HepG2 (cell line): ENCODE data around the gene COX4I1. TPM values are rescaled to one million over a fixed set of nuclear protein-coding genes. Genes with fewer than 3 reads are reported as not detected.

Experiments
- FLYWCH1 ChIP-seq: sonication (generic); formaldehyde crosslinking; IDR thresholded peaks from 2 replicates; pipeline ENCODE4 v1.8.1; 2023; ENCODE audit warnings: mild to moderate bottlenecking, missing genetic modification reagents
- GMEB1 ChIP-seq: sonication (generic); formaldehyde crosslinking; IDR thresholded peaks from 2 replicates; pipeline ENCODE4 v1.5.1; 2020; ENCODE audit warnings: missing genetic modification reagents, mild to moderate bottlenecking, borderline replicate concordance
- GTF3A ChIP-seq: sonication (generic); formaldehyde crosslinking; conservative IDR thresholded peaks from 2 replicates; pipeline ENCODE4 v1.4.0; 2020; ENCODE audit warnings: mild to moderate bottlenecking, missing genetic modification reagents
- HDAC6 ChIP-seq: fragments of 200-600 bp; sonication (generic); IDR thresholded peaks from 2 replicates; pipeline ENCODE4 v1.7.0; 2017; ENCODE audit warnings: mild to moderate bottlenecking, antibody characterized with exemption, low read length, low read depth
- HMG20B ChIP-seq: conservative IDR thresholded peaks from 2 replicates; pipeline ENCODE4 v1.6.1; 2016; ENCODE audit warnings: missing genetic modification reagents, missing compliant biosample characterization
- KLF6 ChIP-seq: IDR thresholded peaks from 2 replicates; pipeline ENCODE4 v1.8.0; 2016; ENCODE audit warnings: missing biosample characterization, missing genetic modification reagents
- KMT2A ChIP-seq: sonication (generic); formaldehyde crosslinking; IDR thresholded peaks from 2 replicates; pipeline ENCODE4 v1.4.0; 2020; ENCODE audit warnings: missing genetic modification reagents
- NKX3-1 ChIP-seq: sonication (generic); formaldehyde crosslinking; IDR thresholded peaks from 2 replicates; pipeline ENCODE4 v1.5.0; 2020; ENCODE audit warnings: missing genetic modification reagents
- RARA ChIP-seq: IDR thresholded peaks from 2 replicates; pipeline ENCODE4 v1.6.1; 2016; ENCODE audit warnings: missing genetic modification reagents, missing compliant biosample characterization
- RXRB ChIP-seq: IDR thresholded peaks from 2 replicates; pipeline ENCODE4 v1.6.1; 2016; ENCODE audit warnings: borderline replicate concordance, missing genetic modification reagents, missing compliant biosample characterization
- SALL1 ChIP-seq: sonication (generic); formaldehyde crosslinking; IDR thresholded peaks from 2 replicates; pipeline ENCODE4 v1.8.0; 2022; ENCODE audit warnings: mild to moderate bottlenecking, missing genetic modification reagents
- SIX1 ChIP-seq: sonication (generic); formaldehyde crosslinking; IDR thresholded peaks from 2 replicates; pipeline ENCODE4 v1.4.0; 2020; ENCODE audit warnings: missing genetic modification reagents, borderline replicate concordance
- SMYD3 ChIP-seq: sonication (generic); formaldehyde crosslinking; IDR thresholded peaks from 2 replicates; pipeline ENCODE4 v1.8.1; 2023; ENCODE audit warnings: mild to moderate bottlenecking, missing genetic modification reagents
- TCF7L2 ChIP-seq: IDR thresholded peaks from 2 replicates; pipeline ENCODE4 v1.6.1; 2011; ENCODE audit warnings: mild to moderate bottlenecking, low read depth, low read length, moderate library complexity
- WIZ ChIP-seq: sonication (generic); formaldehyde crosslinking; IDR thresholded peaks from 2 replicates; pipeline ENCODE4 v1.5.1; 2020; ENCODE audit warnings: mild to moderate bottlenecking, missing genetic modification reagents
- ZFP37 ChIP-seq: sonication (generic); formaldehyde crosslinking; IDR thresholded peaks from 2 replicates; pipeline ENCODE4 v1.4.0; 2020; ENCODE audit warnings: missing genetic modification reagents, borderline replicate concordance
- ZNF101 ChIP-seq: sonication (generic); formaldehyde crosslinking; IDR thresholded peaks from 2 replicates; pipeline ENCODE4 v1.4.0; 2020; ENCODE audit warnings: mild to moderate bottlenecking, low read depth, missing genetic modification reagents, borderline replicate concordance
- ZNF232 ChIP-seq: sonication (generic); formaldehyde crosslinking; IDR thresholded peaks from 2 replicates; pipeline ENCODE4 v1.4.0; 2020; ENCODE audit warnings: missing genetic modification reagents, borderline replicate concordance
- ZNF251 ChIP-seq: sonication (generic); formaldehyde crosslinking; IDR thresholded peaks from 2 replicates; pipeline ENCODE4 v1.9.0; 2021; ENCODE audit warnings: mild to moderate bottlenecking, missing genetic modification reagents
- ZNF292 ChIP-seq: sonication (generic); formaldehyde crosslinking; IDR thresholded peaks from 2 replicates; pipeline ENCODE4 v1.8.1; 2022; ENCODE audit warnings: mild to moderate bottlenecking, low read depth, missing genetic modification reagents, borderline replicate concordance
- ZNF30 ChIP-seq: sonication (generic); formaldehyde crosslinking; IDR thresholded peaks from 2 replicates; pipeline ENCODE4 v1.5.0; 2020; ENCODE audit warnings: mild to moderate bottlenecking, missing genetic modification reagents
- ZNF432 ChIP-seq: sonication (generic); formaldehyde crosslinking; IDR thresholded peaks from 2 replicates; pipeline ENCODE4 v1.5.0; 2020; ENCODE audit warnings: missing genetic modification reagents, mild to moderate bottlenecking, borderline replicate concordance
- ZNF512B ChIP-seq: sonication (generic); formaldehyde crosslinking; IDR thresholded peaks from 2 replicates; pipeline ENCODE4 v1.5.1; 2020; ENCODE audit warnings: missing genetic modification reagents, mild to moderate bottlenecking, borderline replicate concordance
- ZNF574 ChIP-seq: sonication (generic); formaldehyde crosslinking; IDR thresholded peaks from 2 replicates; pipeline ENCODE4 v1.4.0; 2020; ENCODE audit warnings: missing genetic modification reagents
- ZNF619 ChIP-seq: sonication (generic); formaldehyde crosslinking; IDR thresholded peaks from 2 replicates; pipeline ENCODE4 v1.4.0; 2020; ENCODE audit warnings: mild to moderate bottlenecking, missing genetic modification reagents
- polyA plus RNA-seq, 8 experiments: library from polyadenylated mRNA; depleted of rRNA in 3 of 8; stranded (reverse) in 7 of 8; unstranded in 1 of 8; fragments of >200 nt; fragmentation: Illumina TruSeq in 4 of 8; extraction: Trizol in 4 of 8; gene quantifications; 2 replicates each; pipeline versions ENCODE4 v1.2.1 to v1.2.3, GENCODE V29; 2011 to 2016; ENCODE audit warnings: low read depth in 4 of 8, missing spikeins in 1 of 8, mixed read lengths in 1 of 8; ENCODE audit not compliant: insufficient read depth in 1 of 8
- total RNA-seq, 5 experiments: library from RNA; depleted of rRNA; stranded (reverse); fragments of >200 nt; fragmentation: Illumina TruSeq; extraction: Trizol; gene quantifications; 2 replicates each; pipeline ENCODE4 v1.2.3, GENCODE V29; 2016; ENCODE audit warnings: low read depth in 1 of 5

The COX4I1 gene
- total and polyA plus RNA-seq, 2 of the 13 experiments (the other 11 are each of a cell fraction or from before 2014, with no cell fraction given) = 658 to 902 TPM

DNA sequence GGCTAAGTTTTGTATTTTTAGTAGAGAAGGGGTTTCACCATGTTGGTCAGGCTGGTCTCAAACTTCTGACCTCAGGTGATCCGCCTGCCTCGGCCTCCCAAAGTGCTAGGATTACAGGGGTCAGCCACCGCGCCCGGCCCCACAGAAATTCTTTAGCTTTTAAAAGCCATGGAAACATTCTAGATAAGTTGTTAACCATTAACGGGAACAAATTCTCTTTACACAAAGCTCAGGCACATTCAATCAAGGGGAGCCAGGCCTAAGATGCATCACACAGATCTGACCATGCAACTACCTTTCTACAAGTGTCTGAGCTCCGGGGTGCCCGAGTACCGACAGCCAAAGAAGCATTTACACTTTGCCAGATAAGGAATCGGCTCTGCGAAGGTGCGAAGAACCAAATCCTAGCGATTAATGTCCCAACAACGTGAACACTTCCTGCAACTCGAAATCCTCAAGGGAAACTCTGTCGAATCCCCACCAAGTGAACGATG lies 1.2 kb upstream of the COX4I1 start (continued):
- TF ChIP-seq ZNF512B (no peak), GTF3A (CRISPR knock-in tag) (no peak), HDAC6 (no peak), ZNF251 (CRISPR knock-in tag) (no peak), FLYWCH1 (CRISPR knock-in tag) (no peak), ZNF232 (no peak), GMEB1 (CRISPR knock-in tag) (no peak; the same call in 1 of the 2 replicates), TCF7L2 (no peak), ZNF30 (CRISPR knock-in tag) (no peak), SIX1 (peak; percentile 48; the same call in 1 of the 2 replicates), ZNF432 (CRISPR knock-in tag) (no peak), SMYD3 (CRISPR knock-in tag) (no peak), KMT2A (peak; percentile 31; the same call in 1 of the 2 replicates), ZNF619 (CRISPR knock-in tag) (no peak), RXRB (CRISPR knock-in tag) (peak; percentile 51; the same call in 1 of the 2 replicates), SALL1 (CRISPR knock-in tag) (peak; percentile 36; the same call in 1 of the 2 replicates), WIZ (CRISPR knock-in tag) (no peak), ZNF101 (no peak), ZFP37 (CRISPR knock-in tag) (no peak; the same call in 1 of the 2 replicates), KLF6 (no peak), HMG20B (CRISPR knock-in tag) (no peak), NKX3-1 (no peak), ZNF574 (CRISPR knock-in tag) (0 out of 2 replicates have a peak, but pooled peaks have one; percentile 11), RARA (CRISPR knock-in tag) (peak; percentile 34; the same call in 1 of the 2 replicates), ZNF292 (CRISPR knock-in tag) (peak; percentile 13; the same call in 1 of the 2 replicates)
